HEK293 (cell line): ENCODE results near the gene CELF1.

Experiments used
- CTCF ChIA-PET: fragments of 350-600 bp; formaldehyde crosslinking; extraction: SDS; loops from one replicate; lab custom pipeline; 2021; ENCODE audit warnings: antibody characterized with exemption; lab: Yijun Ruan, JAX
- POLR2A ChIA-PET: fragments of 300-600 bp; formaldehyde crosslinking; extraction: SDS; loops from one replicate; lab custom pipeline; 2020; ENCODE audit warnings: antibody characterized with exemption, inconsistent platforms; lab: Yijun Ruan, JAX
- H3K27ac ChIP-seq: fragments of 200-500 bp; sonication (Bioruptor generic); 2 replicates; pipeline ENCODE4 v1.5.1; 2014; ENCODE audit warnings: low read depth, low read length, control low read depth, inconsistent platforms; ENCODE audit errors: extremely low read depth
- H3K36me3 ChIP-seq, 2 experiments: fragments of 200-500 bp in 1 of 2; sonication (Bioruptor generic) in 1 of 2; 1 replicate in 1 of 2; 2 replicates in 1 of 2; pipeline ENCODE4 v1.5.1; 2014 to 2017; ENCODE audit warnings: inconsistent platforms in 2 of 2, low read length in 2 of 2; ENCODE audit not compliant: control insufficient read depth in 2 of 2, insufficient read depth in 1 of 2
- H3K4me1 ChIP-seq: fragments of 200-500 bp; sonication (Bioruptor generic); 2 replicates; pipeline ENCODE4 v1.5.1; 2014; ENCODE audit warnings: mild to moderate bottlenecking, low read length, inconsistent platforms; ENCODE audit not compliant: control insufficient read depth, insufficient read depth
- H3K4me3 ChIP-seq: 2 replicates; pipeline ENCODE4 v1.5.1; 2011; ENCODE audit warnings: low read depth, mild to moderate bottlenecking, control low read depth, low read length, moderate library complexity
- H3K9me3 ChIP-seq: fragments of 200-500 bp; sonication (Bioruptor generic); 2 replicates; pipeline ENCODE4 v1.5.1; 2014; ENCODE audit warnings: low read depth, low read length, inconsistent platforms; ENCODE audit not compliant: control insufficient read depth, insufficient read depth
- MEIS1 ChIP-seq: sonication (generic); formaldehyde crosslinking; IDR thresholded peaks from 2 replicates; pipeline ENCODE4 v1.8.1; 2022; ENCODE audit warnings: missing genetic modification reagents, mild to moderate bottlenecking, borderline replicate concordance
- ZNF112 ChIP-seq: fragments of 450-650 bp; formaldehyde crosslinking; IDR thresholded peaks from 2 replicates; pipeline ENCODE4 v1.5.0; 2017; ENCODE audit warnings: missing biosample characterization, missing genetic modification characterization
- ZNF114 ChIP-seq: fragments of 450-650 bp; formaldehyde crosslinking; IDR thresholded peaks from 2 replicates; pipeline ENCODE4 v1.5.0; 2017; ENCODE audit warnings: missing biosample characterization, missing genetic modification characterization
- ZNF155 ChIP-seq: fragments of 450-650 bp; formaldehyde crosslinking; IDR thresholded peaks from 2 replicates; pipeline ENCODE4 v1.5.1; 2016; ENCODE audit warnings: missing biosample characterization, missing genetic modification characterization
- ZNF157 ChIP-seq: fragments of 450-650 bp; formaldehyde crosslinking; IDR thresholded peaks from 2 replicates; pipeline ENCODE4 v1.5.1; 2016; ENCODE audit warnings: missing biosample characterization, missing genetic modification characterization
- ZNF223 ChIP-seq: fragments of 450-650 bp; formaldehyde crosslinking; IDR thresholded peaks from 2 replicates; pipeline ENCODE4 v1.5.1; 2016; ENCODE audit warnings: missing biosample characterization, missing genetic modification characterization
- ZNF521 ChIP-seq: fragments of 450-650 bp; formaldehyde crosslinking; IDR thresholded peaks from 2 replicates; pipeline ENCODE4 v1.5.1; 2017; ENCODE audit warnings: missing biosample characterization, mild to moderate bottlenecking, missing genetic modification characterization
- ZNF544 ChIP-seq: fragments of 450-650 bp; formaldehyde crosslinking; IDR thresholded peaks from 2 replicates; pipeline ENCODE4 v1.5.0; 2017; ENCODE audit warnings: missing biosample characterization, missing genetic modification characterization
- ZNF558 ChIP-seq: fragments of 450-650 bp; formaldehyde crosslinking; IDR thresholded peaks from 2 replicates; pipeline ENCODE4 v1.5.1; 2016; ENCODE audit warnings: missing biosample characterization, missing genetic modification characterization
- ZNF610 ChIP-seq: fragments of 450-650 bp; formaldehyde crosslinking; IDR thresholded peaks from 2 replicates; pipeline ENCODE4 v1.5.1; 2016; ENCODE audit warnings: missing biosample characterization, missing genetic modification characterization, borderline replicate concordance
- TF ChIP-seq, protein P1 (sequence below): fragments of 450-650 bp; formaldehyde crosslinking; IDR thresholded peaks from 2 replicates; pipeline ENCODE4 v1.5.0; 2017; ENCODE audit warnings: missing biosample characterization, missing genetic modification characterization, borderline replicate concordance
- TF ChIP-seq, protein P2 (sequence below): fragments of 450-650 bp; formaldehyde crosslinking; IDR thresholded peaks from 2 replicates; pipeline ENCODE4 v1.5.1; 2016; ENCODE audit warnings: missing biosample characterization, missing genetic modification characterization
- TF ChIP-seq, protein P3 (sequence below): fragments of 450-650 bp; formaldehyde crosslinking; IDR thresholded peaks from 2 replicates; pipeline ENCODE4 v1.5.1; 2017; ENCODE audit warnings: missing biosample characterization, missing genetic modification characterization
- TF ChIP-seq, protein P4 (sequence below): fragments of 450-650 bp; formaldehyde crosslinking; IDR thresholded peaks from 2 replicates; pipeline ENCODE4 v1.5.1; 2016; ENCODE audit warnings: missing biosample characterization, missing genetic modification characterization
- TF ChIP-seq, protein P5 (sequence below): fragments of 450-650 bp; formaldehyde crosslinking; IDR thresholded peaks from 2 replicates; pipeline ENCODE4 v1.5.1; 2016; ENCODE audit warnings: missing biosample characterization, missing genetic modification characterization
- TF ChIP-seq, protein P6 (sequence below): fragments of 450-650 bp; formaldehyde crosslinking; IDR thresholded peaks from 2 replicates; pipeline ENCODE4; 2016; ENCODE audit warnings: missing biosample characterization, missing genetic modification characterization

CELF1 gene

DNA sequence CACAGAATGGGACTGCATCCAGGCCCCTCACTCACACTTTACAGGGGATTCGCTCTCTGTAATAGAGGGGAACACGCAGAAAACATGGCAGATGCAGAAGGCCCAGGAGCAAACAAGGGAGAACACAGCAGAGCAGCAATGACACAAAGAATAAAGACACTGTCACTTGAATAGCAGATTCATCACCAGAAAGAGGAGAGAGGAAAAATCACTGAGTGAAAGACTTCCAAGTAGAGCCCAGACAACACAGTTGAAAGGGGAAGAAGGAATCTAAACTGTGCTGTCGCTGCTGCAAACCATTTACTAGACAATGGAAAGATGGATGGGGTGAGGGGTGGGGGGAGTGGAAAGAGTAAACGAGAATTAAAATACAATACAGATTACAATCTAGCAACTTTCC, 75.2 kb downstream of the CELF1 start:
- peaks cover 22 to 96% of the 10 kb centered on the region in 2 experiments for H3K36me3 ChIP-seq
- H3K27ac ChIP-seq = no peak overlapping the region
- ChIA-PET POLR2A (interaction anchor here (0.6 kb wide), 1 partner anchor 56 kb away, joined by 4 read pairs; no protein-coding TSS in a partner anchor), CTCF (no interaction called here)
- H3K4me3 ChIP-seq = no peak overlapping the region
- H3K4me1 ChIP-seq = no peaks in the 10 kb centered on the region
- H3K9me3 ChIP-seq = no peaks in the 10 kb centered on the region
- TF ChIP-seq, protein P1, sequence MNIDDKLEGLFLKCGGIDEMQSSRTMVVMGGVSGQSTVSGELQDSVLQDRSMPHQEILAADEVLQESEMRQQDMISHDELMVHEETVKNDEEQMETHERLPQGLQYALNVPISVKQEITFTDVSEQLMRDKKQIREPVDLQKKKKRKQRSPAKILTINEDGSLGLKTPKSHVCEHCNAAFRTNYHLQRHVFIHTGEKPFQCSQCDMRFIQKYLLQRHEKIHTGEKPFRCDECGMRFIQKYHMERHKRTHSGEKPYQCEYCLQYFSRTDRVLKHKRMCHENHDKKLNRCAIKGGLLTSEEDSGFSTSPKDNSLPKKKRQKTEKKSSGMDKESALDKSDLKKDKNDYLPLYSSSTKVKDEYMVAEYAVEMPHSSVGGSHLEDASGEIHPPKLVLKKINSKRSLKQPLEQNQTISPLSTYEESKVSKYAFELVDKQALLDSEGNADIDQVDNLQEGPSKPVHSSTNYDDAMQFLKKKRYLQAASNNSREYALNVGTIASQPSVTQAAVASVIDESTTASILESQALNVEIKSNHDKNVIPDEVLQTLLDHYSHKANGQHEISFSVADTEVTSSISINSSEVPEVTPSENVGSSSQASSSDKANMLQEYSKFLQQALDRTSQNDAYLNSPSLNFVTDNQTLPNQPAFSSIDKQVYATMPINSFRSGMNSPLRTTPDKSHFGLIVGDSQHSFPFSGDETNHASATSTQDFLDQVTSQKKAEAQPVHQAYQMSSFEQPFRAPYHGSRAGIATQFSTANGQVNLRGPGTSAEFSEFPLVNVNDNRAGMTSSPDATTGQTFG (tag by site-specific recombination) = no peak
- TF ChIP-seq ZNF114 (tag by site-specific recombination) = no peak
- TF ChIP-seq ZNF157 (tag by site-specific recombination) = no peak
- TF ChIP-seq ZNF558 (tag by site-specific recombination) = no peak
- no peak for TF ChIP-seq ZNF610 (tag by site-specific recombination)
- TF ChIP-seq, protein P2, sequence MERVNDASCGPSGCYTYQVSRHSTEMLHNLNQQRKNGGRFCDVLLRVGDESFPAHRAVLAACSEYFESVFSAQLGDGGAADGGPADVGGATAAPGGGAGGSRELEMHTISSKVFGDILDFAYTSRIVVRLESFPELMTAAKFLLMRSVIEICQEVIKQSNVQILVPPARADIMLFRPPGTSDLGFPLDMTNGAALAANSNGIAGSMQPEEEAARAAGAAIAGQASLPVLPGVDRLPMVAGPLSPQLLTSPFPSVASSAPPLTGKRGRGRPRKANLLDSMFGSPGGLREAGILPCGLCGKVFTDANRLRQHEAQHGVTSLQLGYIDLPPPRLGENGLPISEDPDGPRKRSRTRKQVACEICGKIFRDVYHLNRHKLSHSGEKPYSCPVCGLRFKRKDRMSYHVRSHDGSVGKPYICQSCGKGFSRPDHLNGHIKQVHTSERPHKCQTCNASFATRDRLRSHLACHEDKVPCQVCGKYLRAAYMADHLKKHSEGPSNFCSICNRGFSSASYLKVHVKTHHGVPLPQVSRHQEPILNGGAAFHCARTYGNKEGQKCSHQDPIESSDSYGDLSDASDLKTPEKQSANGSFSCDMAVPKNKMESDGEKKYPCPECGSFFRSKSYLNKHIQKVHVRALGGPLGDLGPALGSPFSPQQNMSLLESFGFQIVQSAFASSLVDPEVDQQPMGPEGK (tag by site-specific recombination) = no peak
- TF ChIP-seq ZNF521 (tag by site-specific recombination) = no peak
- TF ChIP-seq, protein P3, sequence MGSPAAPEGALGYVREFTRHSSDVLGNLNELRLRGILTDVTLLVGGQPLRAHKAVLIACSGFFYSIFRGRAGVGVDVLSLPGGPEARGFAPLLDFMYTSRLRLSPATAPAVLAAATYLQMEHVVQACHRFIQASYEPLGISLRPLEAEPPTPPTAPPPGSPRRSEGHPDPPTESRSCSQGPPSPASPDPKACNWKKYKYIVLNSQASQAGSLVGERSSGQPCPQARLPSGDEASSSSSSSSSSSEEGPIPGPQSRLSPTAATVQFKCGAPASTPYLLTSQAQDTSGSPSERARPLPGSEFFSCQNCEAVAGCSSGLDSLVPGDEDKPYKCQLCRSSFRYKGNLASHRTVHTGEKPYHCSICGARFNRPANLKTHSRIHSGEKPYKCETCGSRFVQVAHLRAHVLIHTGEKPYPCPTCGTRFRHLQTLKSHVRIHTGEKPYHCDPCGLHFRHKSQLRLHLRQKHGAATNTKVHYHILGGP (tag by site-specific recombination) = no peak
- TF ChIP-seq, protein P4, sequence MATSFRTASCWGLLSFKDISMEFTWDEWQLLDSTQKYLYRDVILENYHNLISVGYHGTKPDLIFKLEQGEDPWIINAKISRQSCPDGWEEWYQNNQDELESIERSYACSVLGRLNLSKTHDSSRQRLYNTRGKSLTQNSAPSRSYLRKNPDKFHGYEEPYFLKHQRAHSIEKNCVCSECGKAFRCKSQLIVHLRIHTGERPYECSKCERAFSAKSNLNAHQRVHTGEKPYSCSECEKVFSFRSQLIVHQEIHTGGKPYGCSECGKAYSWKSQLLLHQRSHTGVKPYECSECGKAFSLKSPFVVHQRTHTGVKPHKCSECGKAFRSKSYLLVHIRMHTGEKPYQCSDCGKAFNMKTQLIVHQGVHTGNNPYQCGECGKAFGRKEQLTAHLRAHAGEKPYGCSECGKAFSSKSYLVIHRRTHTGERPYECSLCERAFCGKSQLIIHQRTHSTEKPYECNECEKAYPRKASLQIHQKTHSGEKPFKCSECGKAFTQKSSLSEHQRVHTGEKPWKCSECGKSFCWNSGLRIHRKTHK (tag by site-specific recombination) = no peak
- TF ChIP-seq, protein P5, sequence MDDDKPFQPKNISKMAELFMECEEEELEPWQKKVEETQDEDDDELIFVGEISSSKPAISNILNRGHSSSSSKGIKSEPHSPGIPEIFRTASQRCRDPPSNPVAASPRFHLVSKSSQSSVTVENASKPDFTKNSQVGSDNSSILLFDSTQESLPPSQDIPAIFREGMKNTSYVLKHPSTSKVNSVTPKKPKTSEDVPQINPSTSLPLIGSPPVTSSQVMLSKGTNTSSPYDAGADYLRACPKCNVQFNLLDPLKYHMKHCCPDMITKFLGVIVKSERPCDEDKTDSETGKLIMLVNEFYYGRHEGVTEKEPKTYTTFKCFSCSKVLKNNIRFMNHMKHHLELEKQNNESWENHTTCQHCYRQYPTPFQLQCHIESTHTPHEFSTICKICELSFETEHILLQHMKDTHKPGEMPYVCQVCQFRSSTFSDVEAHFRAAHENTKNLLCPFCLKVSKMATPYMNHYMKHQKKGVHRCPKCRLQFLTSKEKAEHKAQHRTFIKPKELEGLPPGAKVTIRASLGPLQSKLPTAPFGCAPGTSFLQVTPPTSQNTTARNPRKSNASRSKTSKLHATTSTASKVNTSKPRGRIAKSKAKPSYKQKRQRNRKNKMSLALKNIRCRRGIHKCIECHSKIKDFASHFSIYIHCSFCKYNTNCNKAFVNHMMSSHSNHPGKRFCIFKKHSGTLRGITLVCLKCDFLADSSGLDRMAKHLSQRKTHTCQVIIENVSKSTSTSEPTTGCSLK (tag by site-specific recombination) = no peak
- no peak for TF ChIP-seq ZNF155 (tag by site-specific recombination)
- TF ChIP-seq MEIS1 (CRISPR knock-in tag) = no peak
- TF ChIP-seq, protein P6, sequence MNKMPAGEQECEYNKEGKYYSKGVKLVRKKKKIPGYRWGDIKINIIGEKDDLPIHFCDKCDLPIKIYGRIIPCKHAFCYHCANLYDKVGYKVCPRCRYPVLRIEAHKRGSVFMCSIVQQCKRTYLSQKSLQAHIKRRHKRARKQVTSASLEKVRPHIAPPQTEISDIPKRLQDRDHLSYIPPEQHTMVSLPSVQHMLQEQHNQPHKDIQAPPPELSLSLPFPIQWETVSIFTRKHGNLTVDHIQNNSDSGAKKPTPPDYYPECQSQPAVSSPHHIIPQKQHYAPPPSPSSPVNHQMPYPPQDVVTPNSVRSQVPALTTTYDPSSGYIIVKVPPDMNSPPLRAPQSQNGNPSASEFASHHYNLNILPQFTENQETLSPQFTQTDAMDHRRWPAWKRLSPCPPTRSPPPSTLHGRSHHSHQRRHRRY (tag by site-specific recombination) = no peak
- no peak for TF ChIP-seq ZNF223
- TF ChIP-seq ZNF544 (tag by site-specific recombination) = no peak
- TF ChIP-seq ZNF112 = no peak
